ENCODE results near the gene FOXP3. TPM values are rescaled to one million over a fixed set of nuclear protein-coding genes. Genes with fewer than 3 reads are reported as not detected.

FOXP3 gene
- total RNA-seq, 1 experiment from 2014 or later, result 0.15 TPM

DNA sequence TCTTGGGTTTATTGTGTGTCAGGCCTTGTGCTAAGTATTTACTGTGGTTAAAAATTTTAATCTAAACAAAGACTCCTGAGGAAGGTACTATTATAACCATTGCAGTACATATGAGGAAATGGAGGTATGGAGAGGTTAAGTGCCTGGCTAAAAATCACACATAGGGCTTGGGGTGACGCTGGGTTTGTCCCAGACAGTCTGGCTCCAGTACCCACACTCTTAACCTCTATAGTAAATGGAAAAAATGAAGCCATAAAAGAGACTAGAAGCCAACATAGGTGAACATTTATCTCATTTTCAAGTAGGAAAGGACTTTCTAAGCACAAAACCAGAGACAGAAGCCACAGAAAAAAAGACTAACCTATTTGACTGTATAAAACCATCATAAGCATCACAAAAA is 1.9 kb downstream of the FOXP3 start:
- TF ChIP-seq RAD21 (IDR thresholded peaks at IDR 0.05; ENCODE audit: low read depth) (no peak), SIN3A (IDR thresholded peaks at IDR 0.05; ENCODE audit: low read depth) (no peak), ATF3 (IDR thresholded peaks at IDR 0.05) (no peak), ZNF274 (IDR thresholded peaks at IDR 0.05; ENCODE audit: low read depth, low read length) (no peak), CBX3 (IDR thresholded peaks at IDR 0.05; ENCODE audit: low read depth) (no peak), POLR2AphosphoS5 (IDR thresholded peaks at IDR 0.05; ENCODE audit: low read depth, low read length) (no peak), ZFX (IDR thresholded peaks at IDR 0.05) (no peak), POLR2A (IDR thresholded peaks at IDR 0.05; ENCODE audit: borderline replicate concordance, extremely low read depth, insufficient read depth, insufficient read length) (no peak), REST (IDR thresholded peaks at IDR 0.05; ENCODE audit: low read depth) (no peak), CEBPB (IDR thresholded peaks at IDR 0.05; ENCODE audit: low read depth) (no peak), EZH2phosphoT487 (IDR thresholded peaks at IDR 0.05; ENCODE audit: borderline replicate concordance) (no peak), SRF (IDR thresholded peaks at IDR 0.05; ENCODE audit: low read depth) (no peak)
- TF ChIP-seq, protein P1, sequence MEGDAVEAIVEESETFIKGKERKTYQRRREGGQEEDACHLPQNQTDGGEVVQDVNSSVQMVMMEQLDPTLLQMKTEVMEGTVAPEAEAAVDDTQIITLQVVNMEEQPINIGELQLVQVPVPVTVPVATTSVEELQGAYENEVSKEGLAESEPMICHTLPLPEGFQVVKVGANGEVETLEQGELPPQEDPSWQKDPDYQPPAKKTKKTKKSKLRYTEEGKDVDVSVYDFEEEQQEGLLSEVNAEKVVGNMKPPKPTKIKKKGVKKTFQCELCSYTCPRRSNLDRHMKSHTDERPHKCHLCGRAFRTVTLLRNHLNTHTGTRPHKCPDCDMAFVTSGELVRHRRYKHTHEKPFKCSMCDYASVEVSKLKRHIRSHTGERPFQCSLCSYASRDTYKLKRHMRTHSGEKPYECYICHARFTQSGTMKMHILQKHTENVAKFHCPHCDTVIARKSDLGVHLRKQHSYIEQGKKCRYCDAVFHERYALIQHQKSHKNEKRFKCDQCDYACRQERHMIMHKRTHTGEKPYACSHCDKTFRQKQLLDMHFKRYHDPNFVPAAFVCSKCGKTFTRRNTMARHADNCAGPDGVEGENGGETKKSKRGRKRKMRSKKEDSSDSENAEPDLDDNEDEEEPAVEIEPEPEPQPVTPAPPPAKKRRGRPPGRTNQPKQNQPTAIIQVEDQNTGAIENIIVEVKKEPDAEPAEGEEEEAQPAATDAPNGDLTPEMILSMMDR (IDR thresholded peaks at IDR 0.05 in 2 of 3, conservative IDR thresholded peaks at IDR 0.05 in 1 of 3; ENCODE audit: borderline replicate concordance in 1 of 3, insufficient read depth in 1 of 3, low read depth in 2 of 3, low read length in 2 of 3), result no peak
- no peaks in the 10 kb centered on the region for H3K36me3 ChIP-seq (ENCODE audit: control insufficient read depth in 1 of 2, insufficient read depth in 2 of 2, low read length in 2 of 2)
- ChIA-PET CTCF (no interaction called here), POLR2A (no interaction called here), RAD21 (ENCODE audit: low non-redundant PET in 1 of 2, low total read pairs in 2 of 2, uncharacterized antibody in 2 of 2, unreplicated experiment in 2 of 2) (no interaction called here)
- ATAC-seq (no peak), DNase-seq (ENCODE audit: low read depth, low spot score) (no peak)
- BruUV-seq (replicated peaks), result no TSS peak
- no peak overlapping the region for H3K4me2 ChIP-seq (ENCODE audit: low read length)
- H2AFZ ChIP-seq (ENCODE audit: low read depth, low read length, poor library complexity, severe bottlenecking), result no peak overlapping the region
- no peaks in the 10 kb centered on the region for H4K20me1 ChIP-seq (ENCODE audit: insufficient read depth)
- no peaks in the 10 kb centered on the region for H3K79me2 ChIP-seq (ENCODE audit: insufficient read depth, low read length)
- no peaks in the 10 kb centered on the region for H3K9me2 ChIP-seq (ENCODE audit: insufficient read depth)
- no peaks in the 10 kb centered on the region for H3K27me3 ChIP-seq (ENCODE audit: insufficient read depth, low read length)
- H3K9ac ChIP-seq (ENCODE audit: low read length), result no peak overlapping the region
- H3K27ac ChIP-seq (ENCODE audit: low read depth, low read length), result no peak overlapping the region
- no peaks in the 10 kb centered on the region for H3K9me3 ChIP-seq (ENCODE audit: control insufficient read depth in 1 of 2, insufficient read depth in 1 of 2, low read depth in 1 of 2, low read length in 2 of 2)
- no peaks in the 10 kb centered on the region for H3K4me1 ChIP-seq (ENCODE audit: control insufficient read depth in 1 of 2, insufficient read depth in 2 of 2, low read length in 2 of 2)
- H3K4me3 ChIP-seq (replicated peaks in 1 of 2; ENCODE audit: low read depth in 1 of 2, low read length in 2 of 2), result no peak overlapping the region
- intact Hi-C loops (cut with micrococcal nuclease), result no loop called here

Data from HCT116 (cell line).